ENCODE data around the gene CST11.
"Not testable (repeated sequence)": the region's sequence is repeated elsewhere in the genome, so short reads cannot be mapped to it uniquely, and the experiment has no call there.

Gene CST11

GRCh38 chr20:23452776-23453175 lies at the start of gene CST11:
TSS of gene CST11 (minus strand) at chr20:23452876. CDS start at chr20:23452811, 65 bp downstream.
- DNase-seq (ENCODE audit: low spot score) = no peak

- no peak for DNase-seq (ENCODE audit: low spot score)
Measured at GRCh38 chr20:23501926-23502325, 49.2 kb upstream of the CST11 start.

- no peak for DNase-seq (ENCODE audit: low spot score)
Measured at GRCh38 chr20:23497536-23497935, 44.9 kb upstream of the CST11 start.

- DNase-seq (ENCODE audit: low spot score) = no peak
Measured at GRCh38 chr20:23493172-23493772, 40.6 kb upstream of the CST11 start.

GRCh38 chr20:23492292-23492691 lies 39.6 kb upstream of the CST11 start:
- DNase-seq (ENCODE audit: low spot score) = no peak

- DNase-seq (ENCODE audit: low spot score) = no peak
Measured at GRCh38 chr20:23490817-23491216, 38.1 kb upstream of the CST11 start, which contains the start of gene CST8. TSS of gene CST8 (plus strand) at chr20:23491117. CDS start at chr20:23491668, 551 bp downstream.

GRCh38 chr20:23488996-23489395 lies 36.3 kb upstream of the CST11 start:
- no peak for DNase-seq (ENCODE audit: low spot score)

- DNase-seq (ENCODE audit: low spot score) = no peak
Measured at GRCh38 chr20:23488470-23488869, 35.8 kb upstream of the CST11 start.

GRCh38 chr20:23484081-23484480 lies 31.4 kb upstream of the CST11 start:
- no peak for DNase-seq (ENCODE audit: low spot score)

- DNase-seq (ENCODE audit: low spot score) = no peak
Measured at GRCh38 chr20:23482138-23482537, 29.5 kb upstream of the CST11 start.

GRCh38 chr20:23479043-23479442 lies 26.4 kb upstream of the CST11 start:
- no peak for DNase-seq (ENCODE audit: low spot score)

GRCh38 chr20:23477223-23477622 lies 24.5 kb upstream of the CST11 start:
- DNase-seq (ENCODE audit: low spot score) = no peak

- DNase-seq (ENCODE audit: low spot score) = no peak
Measured at GRCh38 chr20:23476015-23476754, 23.5 kb upstream of the CST11 start.

GRCh38 chr20:23475395-23475794 lies 22.7 kb upstream of the CST11 start:
- no peak for DNase-seq (ENCODE audit: low spot score)

GRCh38 chr20:23473293-23473692 lies 20.6 kb upstream of the CST11 start:
- DNase-seq (ENCODE audit: low spot score) = not testable (repeated sequence)

GRCh38 chr20:23472306-23472705 lies 19.6 kb upstream of the CST11 start:
- DNase-seq (ENCODE audit: low spot score) = not testable (repeated sequence)

GRCh38 chr20:23466961-23467360 lies 14.3 kb upstream of the CST11 start:
- DNase-seq (ENCODE audit: low spot score) = not testable (repeated sequence)

- DNase-seq (ENCODE audit: low spot score) = no peak
Measured at GRCh38 chr20:23461180-23461579, 8.5 kb upstream of the CST11 start.

GRCh38 chr20:23459461-23460150 lies 6.9 kb upstream of the CST11 start:
- no peak for DNase-seq (ENCODE audit: low spot score)

GRCh38 chr20:23456873-23457272 lies 4.2 kb upstream of the CST11 start:
- no peak for DNase-seq (ENCODE audit: low spot score)

GRCh38 chr20:23456409-23456808 lies 3.7 kb upstream of the CST11 start:
- no peak for DNase-seq (ENCODE audit: low spot score)

GRCh38 chr20:23455639-23456038 lies 3.0 kb upstream of the CST11 start:
- DNase-seq (ENCODE audit: low spot score) = no peak

GRCh38 chr20:23454816-23455215 lies 2.1 kb upstream of the CST11 start:
- no peak for DNase-seq (ENCODE audit: low spot score)
